Renal cortex interstitium (tissue), 11 donors: Measurements from ENCODE around the gene NEDD8. TPM values are rescaled to one million over a fixed set of nuclear protein-coding genes. Genes with fewer than 3 reads are reported as not detected.
"Not testable (repeated sequence)": the region's sequence is repeated elsewhere in the genome, so short reads cannot be mapped to it uniquely, and the experiment has no call there.

ENCODE experiments used
- DNase-seq, 11 donors: peaks; one replicate each; pipeline ENCODE4 v3.0.0-alpha.2; 2013; ENCODE audit warnings: low read depth in 9 of 11, low spot score in 4 of 11; ENCODE audit errors: extremely low read depth in 1 of 11
- polyA plus RNA-seq, 3 donors: library from polyadenylated mRNA; unstranded; fragments of 120-200 nt; gene quantifications; one replicate each; pipeline ENCODE4 v1.2.1, GENCODE V29; 2013; ENCODE audit not compliant: insufficient read length in 3 of 3

NEDD8 gene
- polyA plus RNA-seq, 3 donors, result 198 to 251 (median 250) TPM

DNA sequence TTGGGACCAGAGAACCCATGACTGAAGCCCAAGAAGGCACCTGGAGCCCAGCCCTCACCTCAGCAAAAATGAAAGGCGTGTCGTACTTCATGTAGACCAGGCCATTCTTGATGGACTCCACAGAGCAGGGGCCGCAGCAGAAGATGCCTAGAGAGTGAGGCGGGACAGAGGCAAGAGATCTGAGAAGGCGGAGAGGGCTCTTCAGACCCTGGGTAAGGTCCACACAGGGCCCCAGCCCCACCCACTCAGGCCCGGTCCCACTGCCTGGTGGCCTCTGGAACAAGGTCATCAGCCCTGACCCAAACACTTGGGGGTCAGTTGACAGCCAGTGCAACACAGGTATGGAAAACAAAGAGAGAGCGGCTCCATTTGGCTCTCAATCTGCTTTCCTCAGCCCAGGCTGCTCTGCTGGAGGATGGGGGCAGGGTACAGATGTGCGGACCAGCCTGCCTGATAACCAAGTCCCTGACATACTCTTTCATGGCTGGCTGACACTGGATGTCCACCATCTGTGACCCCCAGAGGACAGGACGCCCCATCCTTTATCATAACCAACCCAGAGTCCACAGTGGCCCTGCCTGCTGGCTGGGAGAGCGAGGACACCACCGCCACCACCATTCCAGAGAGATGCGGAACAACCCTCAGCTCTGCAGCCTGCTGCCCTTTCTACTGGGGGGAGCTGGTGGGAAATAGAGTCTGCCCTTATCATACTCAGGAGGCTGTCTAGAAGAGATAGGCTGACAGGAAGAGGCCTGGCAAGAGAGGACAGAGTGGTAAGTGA lies 24.0 kb upstream of the NEDD8 start:
- DNase-seq, result no peak

DNA sequence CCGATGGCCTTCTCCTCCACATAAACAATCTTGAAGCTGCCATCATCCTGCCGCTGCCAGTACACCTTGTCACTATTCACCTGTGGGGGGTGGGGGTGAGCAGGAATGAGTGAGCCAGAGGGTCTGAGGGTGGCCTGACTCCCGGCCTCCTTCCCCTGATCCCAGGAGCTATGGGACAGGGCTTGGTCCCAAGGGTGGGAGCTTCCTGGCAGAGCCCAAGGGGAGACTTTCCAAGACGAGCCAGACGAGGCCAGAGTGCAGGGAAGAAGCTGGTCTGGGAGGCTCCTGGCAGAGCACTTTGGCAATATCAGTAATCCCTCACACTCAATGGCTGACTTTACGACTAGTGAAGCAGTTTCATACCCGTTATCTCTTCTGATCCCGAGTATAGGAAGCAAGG lies 23.3 kb upstream of the NEDD8 start:
- no peak for DNase-seq

DNA sequence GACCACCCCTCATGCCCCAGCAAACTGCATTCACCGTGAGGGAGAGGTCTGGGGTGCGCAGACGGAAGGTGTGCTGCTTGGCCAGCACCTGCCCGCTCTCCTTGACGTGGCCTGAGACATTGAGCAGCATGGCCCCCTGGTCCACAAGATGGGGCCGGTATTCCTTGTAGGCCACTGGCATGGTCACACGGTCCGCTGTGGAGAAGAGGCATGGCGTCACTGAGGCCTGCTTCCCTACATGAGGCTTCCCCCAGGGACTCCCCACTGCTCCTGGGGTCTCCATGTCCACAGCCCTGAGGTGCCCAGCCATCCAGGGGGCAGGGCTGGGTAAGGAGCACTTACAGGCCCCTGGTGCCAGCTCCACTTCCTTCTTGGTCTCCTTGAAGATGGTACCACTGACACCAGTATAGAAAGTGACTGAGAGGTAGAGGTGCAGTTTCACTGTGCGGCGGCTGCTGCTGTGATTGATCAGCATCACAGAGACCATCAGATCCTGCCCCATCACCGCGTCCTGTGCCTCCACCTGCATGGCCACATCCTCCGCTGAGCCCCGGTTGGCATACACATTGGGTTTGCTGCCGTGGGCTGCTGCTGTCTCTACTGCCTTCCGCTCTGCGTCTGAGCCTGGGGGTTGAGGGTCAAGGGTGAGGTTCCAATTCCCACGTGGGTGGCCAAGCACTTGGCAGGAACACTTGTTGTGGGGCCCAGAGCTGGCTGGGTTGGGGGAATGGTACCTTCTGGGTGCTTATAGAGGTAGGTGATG lies 22.6 kb upstream of the NEDD8 start:
- no peak for DNase-seq

DNA sequence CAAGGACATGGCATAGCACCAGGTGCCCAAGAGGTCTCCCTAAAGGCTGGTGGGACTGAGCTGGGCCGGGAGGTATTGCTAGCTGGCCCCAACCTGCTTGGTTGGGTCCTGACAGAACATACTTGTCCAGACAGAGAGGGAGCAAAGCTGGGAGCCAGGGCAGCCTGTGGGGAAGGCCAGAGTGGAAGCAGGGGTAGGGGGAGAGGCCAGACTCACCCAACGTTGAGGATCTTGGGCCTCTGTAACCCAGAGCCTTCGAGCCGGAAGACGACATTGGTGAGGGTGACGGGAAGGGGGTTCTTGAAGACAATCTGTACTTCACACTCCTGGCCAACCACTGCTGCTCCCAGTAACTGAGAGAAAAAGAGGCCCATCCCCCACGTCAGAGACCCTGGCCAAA lies 21.8 kb upstream of the NEDD8 start:
- DNase-seq, result no peak

GRCh38 chr14:24252289-24253124 lies 20.3 kb upstream of the NEDD8 start:
- DNase-seq, result no peak

GRCh38 chr14:24251880-24252288 lies 19.7 kb upstream of the NEDD8 start:
- DNase-seq, result no peak

GRCh38 chr14:24250354-24250753 lies 18.2 kb upstream of the NEDD8 start:
- DNase-seq, result no peak

GRCh38 chr14:24249230-24250021 lies 17.3 kb upstream of the NEDD8 start:
- DNase-seq, result no peak

DNA sequence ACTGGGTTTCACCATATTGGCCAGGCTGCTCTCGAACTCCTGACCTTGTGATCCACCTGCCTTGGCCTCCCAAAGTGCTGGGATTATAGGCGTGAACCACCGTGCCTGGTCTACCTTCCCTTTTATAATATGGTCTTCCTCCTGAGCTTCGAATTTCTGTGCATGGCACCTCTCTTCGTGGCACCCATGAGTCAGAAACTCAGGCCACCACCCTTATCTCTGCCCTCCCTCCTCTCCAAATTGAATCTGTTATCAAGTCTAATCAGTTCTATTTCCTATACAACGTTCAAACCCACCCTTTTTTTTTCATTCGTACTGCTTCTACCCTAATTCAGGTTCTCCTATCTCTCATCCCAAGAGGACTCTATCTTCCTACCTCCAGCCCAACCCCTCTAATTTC lies 15.3 kb upstream of the NEDD8 start:
- no peak for DNase-seq

DNA sequence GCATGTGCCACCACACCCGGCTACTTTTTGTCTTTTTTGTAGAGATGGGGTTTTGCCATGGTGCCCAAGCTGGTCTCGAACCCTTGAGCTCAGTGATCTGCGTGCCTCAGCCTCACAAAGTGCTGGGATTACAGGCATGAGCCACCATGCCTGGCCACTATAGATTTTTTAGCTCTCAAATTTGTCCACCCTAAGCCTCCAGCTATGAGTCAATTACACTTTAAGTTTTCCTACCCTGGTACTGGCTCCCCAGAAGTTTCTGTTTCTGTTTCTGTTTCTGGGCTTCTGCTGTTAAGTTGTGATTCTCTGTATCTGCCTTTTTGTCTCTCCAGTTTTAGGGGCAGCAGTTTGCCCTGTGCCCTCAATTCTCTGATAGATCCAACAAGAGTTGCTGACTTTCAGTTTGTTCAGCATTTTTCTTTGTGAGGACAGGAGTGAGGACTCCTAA lies 14.6 kb upstream of the NEDD8 start:
- no peak for DNase-seq

DNA sequence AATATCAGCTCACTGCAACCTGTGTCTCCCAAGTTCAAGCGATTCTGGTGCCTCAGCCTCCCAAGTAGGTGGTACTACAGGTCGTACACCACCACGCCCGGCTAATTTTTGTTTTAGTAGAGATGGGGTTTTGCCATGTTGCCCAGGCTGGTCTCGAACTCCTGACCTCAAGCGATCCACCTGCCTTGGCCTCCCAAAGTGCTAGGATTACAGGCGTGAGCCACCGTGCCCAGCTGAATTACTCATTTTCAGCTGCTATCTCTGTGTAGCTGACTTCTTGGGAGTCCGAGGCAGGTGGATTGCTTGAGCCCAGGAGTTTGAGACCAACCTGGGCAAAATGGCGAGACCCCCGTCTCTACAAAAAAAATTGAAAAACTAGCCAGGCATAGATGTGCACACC lies 13.2 kb upstream of the NEDD8 start:
- not testable (repeated sequence) for DNase-seq

DNA sequence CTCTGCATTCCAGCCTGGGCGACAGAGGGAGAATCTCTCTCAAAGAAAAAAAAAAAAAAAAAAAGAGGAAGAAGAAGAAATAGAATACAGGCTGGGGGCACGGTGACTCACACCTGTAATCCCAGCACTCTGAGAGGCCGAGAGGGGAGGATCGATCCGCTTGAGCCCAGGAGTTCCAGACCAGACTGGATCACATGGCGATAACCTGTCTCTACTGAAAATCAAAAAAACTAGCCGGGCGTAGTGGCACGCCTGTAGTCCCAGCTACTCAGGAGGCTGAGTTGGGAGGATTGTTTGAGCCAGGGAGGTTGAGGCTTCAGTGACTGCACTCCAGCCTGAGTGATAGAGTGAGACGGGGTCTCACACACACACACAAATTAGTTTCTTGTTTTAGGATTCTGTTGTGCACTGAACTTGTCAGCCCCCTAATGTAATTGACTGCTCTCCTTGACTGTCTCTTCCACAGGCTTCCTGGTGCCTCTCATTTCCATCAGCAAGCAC lies 11.2 kb upstream of the NEDD8 start:
- DNase-seq, result no peak

DNA sequence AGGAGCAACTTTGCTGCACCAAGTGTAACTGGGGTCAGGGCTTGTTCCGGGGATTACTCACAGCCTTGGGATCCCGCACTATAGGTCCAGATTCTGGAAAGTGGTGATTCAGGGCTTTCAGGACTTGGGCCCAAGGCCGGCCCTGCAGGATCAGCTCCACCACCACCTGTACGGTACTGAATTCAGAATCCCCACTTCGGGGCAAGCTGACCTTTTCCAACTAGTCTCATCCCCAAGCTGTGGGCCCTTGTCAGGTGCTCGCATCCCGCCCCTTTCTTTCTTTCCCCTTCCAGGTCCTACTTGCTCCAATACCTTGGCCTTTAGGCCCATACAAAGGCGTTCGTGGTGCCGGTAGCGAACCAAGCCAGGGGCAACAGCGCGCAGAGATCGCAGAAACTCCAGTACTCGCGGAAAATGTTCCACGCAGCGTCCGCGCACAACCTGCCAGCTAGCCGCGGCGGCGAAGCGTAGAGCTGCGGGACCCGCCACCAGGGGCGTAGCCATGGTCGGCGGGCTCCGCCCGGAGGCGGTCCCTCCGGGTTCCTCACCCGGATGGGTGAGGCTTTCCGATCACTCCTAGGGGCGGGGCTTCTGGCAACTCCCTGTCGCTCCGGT lies 9.8 kb upstream of the NEDD8 start:
- peak in 10 of 11 donors; percentile 82 to 92 (median 86) for DNase-seq

DNA sequence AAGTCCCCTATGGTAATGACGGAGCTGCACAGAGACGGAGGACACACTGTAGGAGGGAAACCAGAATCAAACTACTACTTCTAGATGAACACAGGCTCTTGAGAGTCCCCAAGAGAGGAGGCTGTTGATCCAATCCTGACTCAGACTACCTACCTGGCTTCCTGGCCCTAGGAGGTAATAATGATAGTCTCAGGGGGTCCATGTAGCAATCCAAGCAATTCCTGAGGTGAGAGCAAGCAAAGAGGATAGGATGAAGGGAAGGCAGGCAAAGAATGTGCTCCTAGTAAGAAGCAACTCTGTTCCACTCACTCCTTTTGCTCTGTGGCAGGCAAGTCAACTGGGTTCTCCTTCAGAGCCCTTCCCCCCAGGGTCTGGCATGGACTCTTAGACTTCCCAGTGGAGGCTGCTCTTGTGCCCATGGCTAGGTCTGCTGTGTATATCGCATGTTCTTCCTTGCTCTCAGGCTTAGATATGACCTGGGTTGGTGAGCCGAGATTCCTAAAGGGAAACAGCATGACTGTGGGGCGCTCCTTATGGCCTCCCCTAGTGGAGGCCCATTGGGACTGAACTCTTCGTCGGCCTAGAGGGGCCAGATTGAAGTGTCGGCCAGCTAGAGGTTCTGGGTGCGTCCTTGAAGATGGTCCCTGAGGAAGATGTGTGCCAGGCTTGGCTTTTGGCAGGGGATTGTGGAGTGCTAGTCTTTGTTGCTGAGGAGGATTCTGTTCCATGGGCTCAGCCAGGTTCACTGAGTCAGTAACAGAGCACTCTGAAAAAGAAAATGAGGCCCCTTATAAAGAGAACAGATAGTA lies 8.1 kb upstream of the NEDD8 start:
- DNase-seq, result no peak

DNA sequence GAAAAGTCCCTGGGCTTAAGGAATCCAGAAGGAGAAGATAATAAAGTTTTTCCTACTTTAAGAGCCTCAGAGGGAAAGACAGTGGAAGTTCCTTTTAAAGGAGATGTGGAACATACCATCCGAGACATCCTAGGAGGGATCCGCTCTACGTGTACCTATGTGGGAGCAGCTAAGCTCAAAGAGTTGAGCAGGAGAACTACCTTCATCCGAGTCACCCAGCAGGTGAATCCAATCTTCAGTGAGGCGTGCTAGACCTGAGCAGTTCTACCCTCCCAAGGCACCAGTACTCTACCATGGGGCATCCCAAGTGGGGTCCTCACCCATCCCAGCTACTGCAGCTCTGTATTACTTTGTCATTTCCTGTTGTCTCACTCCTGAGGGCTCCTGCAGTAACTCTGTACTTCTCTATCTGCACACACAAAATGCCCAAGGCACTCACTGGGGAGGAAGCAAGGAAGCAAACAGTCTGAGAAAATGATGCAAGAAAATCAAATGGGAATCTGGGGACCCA lies 6.4 kb upstream of the NEDD8 start:
- DNase-seq, result no peak

DNA sequence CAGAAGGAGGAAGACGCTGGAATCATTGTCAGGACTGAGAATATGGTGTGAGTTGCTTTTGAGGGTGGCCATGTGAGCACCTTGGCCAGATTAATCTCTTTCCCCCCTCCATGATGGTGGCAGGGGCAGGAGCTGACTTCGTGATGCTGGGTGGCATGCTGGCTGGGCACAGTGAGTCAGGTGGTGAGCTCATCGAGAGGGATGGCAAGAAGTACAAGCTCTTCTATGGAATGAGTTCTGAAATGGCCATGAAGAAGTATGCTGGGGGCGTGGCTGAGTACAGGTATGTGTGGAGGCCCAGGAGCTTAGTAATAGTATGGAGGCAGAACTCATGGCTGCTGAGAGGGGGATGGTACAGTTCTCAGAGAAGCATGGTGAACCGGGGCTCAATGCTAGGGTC lies 6.0 kb upstream of the NEDD8 start:
- no peak for DNase-seq

DNA sequence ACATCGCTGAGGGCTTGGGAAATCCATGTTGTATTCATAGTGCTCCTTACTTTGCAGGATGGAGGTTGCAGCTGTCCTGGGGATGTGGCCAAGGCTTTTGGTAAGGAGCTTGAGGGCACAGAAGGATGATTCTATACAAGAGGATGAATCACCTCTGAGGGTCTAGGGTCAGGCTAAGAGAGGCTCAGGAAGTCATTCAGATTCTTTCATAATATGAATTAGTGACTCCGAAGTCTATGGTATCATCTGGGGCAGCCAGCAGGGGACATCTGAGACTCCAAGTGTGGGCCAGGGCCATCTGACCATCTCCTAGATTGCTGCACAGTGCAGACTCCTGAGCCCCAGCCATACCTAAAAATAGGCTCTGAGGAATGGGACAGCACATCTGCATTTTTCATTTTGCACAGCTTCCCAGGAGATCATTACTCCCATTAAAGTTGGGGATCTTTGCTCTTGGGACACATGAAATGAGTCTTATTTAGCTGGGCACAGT lies 5.3 kb upstream of the NEDD8 start:
- DNase-seq, result no peak
